ENCODE results near the gene KIDINS220. TPM values are rescaled to one million over a fixed set of nuclear protein-coding genes. Genes with fewer than 3 reads are reported as not detected.

Gene KIDINS220
- total RNA-seq, 1 experiment from 2014 or later = 29.3 TPM

DNA sequence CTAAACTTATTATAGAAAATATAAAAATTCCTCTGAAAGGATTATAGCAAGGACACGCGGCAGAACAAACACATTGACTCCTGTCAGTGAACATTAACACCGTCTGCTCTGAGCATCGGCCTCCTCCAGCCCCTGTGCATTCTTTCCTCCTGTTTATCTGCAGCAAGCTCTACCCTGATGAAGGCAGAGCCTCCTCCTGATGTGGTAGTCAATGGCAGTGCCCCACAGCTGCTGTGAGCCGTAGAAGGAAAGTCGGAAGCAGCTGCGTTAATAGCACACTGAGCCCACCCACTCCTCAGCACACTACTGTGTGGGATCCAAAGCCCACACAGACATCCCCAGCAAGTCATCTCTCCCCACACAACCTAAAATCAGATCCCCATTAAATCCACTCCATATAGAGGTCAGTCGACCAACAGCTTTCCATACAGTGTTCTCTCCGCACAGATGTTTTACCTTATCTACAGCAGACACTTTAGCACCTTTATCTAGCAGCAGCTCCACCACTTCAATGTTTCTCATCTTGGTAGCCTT is 41.0 kb downstream of the KIDINS220 start:
- Histone ChIP-seq H4K91ac (ENCODE audit: insufficient read length, low read depth, low read length) (no peak overlapping the region), H3K4ac (ENCODE audit: low read depth, low read length) (no peak overlapping the region), H2BK20ac (ENCODE audit: low read depth, low read length, poor library complexity, severe bottlenecking) (no peak overlapping the region), H3K79me2 (ENCODE audit: insufficient read depth, low read length) (no peaks in the 10 kb centered on the region), H3K23me2 (ENCODE audit: insufficient read length, low read depth, low read length, poor library complexity, severe bottlenecking) (no peaks in the 10 kb centered on the region), H2BK120ac (ENCODE audit: low read depth, low read length, poor library complexity, severe bottlenecking) (no peak overlapping the region), H3T11ph (ENCODE audit: low read length) (no peak overlapping the region), H3K27ac (ENCODE audit: insufficient read length, low read depth, low read length) (no peak overlapping the region), H3K79me1 (ENCODE audit: insufficient read depth, low read depth, low read length, poor library complexity, severe bottlenecking) (no peaks in the 10 kb centered on the region), H2BK5ac (ENCODE audit: insufficient read length, low read length) (no peak overlapping the region), H3K18ac (ENCODE audit: insufficient read length, low read depth, low read length) (no peak overlapping the region), H2AFZ (ENCODE audit: low read length) (no peak overlapping the region), H2AK5ac (ENCODE audit: insufficient read length, low read length) (no peak overlapping the region), H3K9me3 (ENCODE audit: control insufficient read depth, low read depth, low read length) (no peaks in the 10 kb centered on the region), H4K20me1 (ENCODE audit: control insufficient read depth, insufficient read depth, insufficient read length) (no peaks in the 10 kb centered on the region), H3K14ac (ENCODE audit: insufficient read depth, low read length) (no peak overlapping the region), H4K8ac (replicated peaks; ENCODE audit: insufficient read length, low read depth, low read length) (no peak overlapping the region), H4K5ac (ENCODE audit: insufficient read length, low read depth, low read length) (no peak overlapping the region), H3K4me1 (ENCODE audit: insufficient read depth, low read length) (no peaks in the 10 kb centered on the region), H3K4me2 (ENCODE audit: insufficient read depth, insufficient read length, low read length) (no peak overlapping the region), H2BK15ac (ENCODE audit: low read depth, low read length) (no peak overlapping the region), H3K27me3 (ENCODE audit: insufficient read depth, low read length) (no peaks in the 10 kb centered on the region), H3K9ac (ENCODE audit: extremely low read depth, insufficient read length, low read length) (no peak overlapping the region), H3K23ac (ENCODE audit: insufficient read length, low read depth, low read length) (no peak overlapping the region), H3K56ac (ENCODE audit: insufficient read length, low read depth, low read length) (no peak overlapping the region), H2BK12ac (ENCODE audit: insufficient read length, low read depth, low read length) (no peak overlapping the region)
- no peak overlapping the region for H3K4me3 Mint-ChIP-seq
- no peaks in the 10 kb centered on the region for H3K4me1 Mint-ChIP-seq
- H3K36me3 Mint-ChIP-seq (ENCODE audit: insufficient read depth in 1 of 3, low read depth in 3 of 3) = peaks cover 0 to 11% (median 5%) of the 10 kb centered on the region in 3 experiments; a peak in 5 of 7 replicates
- DNase-seq = no peak
- no peaks in the 10 kb centered on the region for H3K9me3 Mint-ChIP-seq
- WGBS (ENCODE audit: extremely low coverage, insufficient read length, low lambda C conversion rate) = no CpG with 5 or more reads among the region's 9 CpGs
- H3K27me3 Mint-ChIP-seq (ENCODE audit: low read depth) = no peaks in the 10 kb centered on the region
- no peak overlapping the region; a peak in 1 of 7 replicates for H3K27ac Mint-ChIP-seq
- TF ChIP-seq, protein P1, sequence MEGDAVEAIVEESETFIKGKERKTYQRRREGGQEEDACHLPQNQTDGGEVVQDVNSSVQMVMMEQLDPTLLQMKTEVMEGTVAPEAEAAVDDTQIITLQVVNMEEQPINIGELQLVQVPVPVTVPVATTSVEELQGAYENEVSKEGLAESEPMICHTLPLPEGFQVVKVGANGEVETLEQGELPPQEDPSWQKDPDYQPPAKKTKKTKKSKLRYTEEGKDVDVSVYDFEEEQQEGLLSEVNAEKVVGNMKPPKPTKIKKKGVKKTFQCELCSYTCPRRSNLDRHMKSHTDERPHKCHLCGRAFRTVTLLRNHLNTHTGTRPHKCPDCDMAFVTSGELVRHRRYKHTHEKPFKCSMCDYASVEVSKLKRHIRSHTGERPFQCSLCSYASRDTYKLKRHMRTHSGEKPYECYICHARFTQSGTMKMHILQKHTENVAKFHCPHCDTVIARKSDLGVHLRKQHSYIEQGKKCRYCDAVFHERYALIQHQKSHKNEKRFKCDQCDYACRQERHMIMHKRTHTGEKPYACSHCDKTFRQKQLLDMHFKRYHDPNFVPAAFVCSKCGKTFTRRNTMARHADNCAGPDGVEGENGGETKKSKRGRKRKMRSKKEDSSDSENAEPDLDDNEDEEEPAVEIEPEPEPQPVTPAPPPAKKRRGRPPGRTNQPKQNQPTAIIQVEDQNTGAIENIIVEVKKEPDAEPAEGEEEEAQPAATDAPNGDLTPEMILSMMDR (conservative IDR thresholded peaks at IDR 0.05) = no peak
